Activated naive CD8-positive, alpha-beta T cell treated with anti-CD3 and anti-CD28 coated beads, Interleukin-2, amount 50 U/mL, for 16 hours (primary cell): Measurements from ENCODE around the gene PALB2.
A peak's percentile ranks its signal among the peaks of the same experiment; 100 is the strongest.

ENCODE experiments used
- DNase-seq: peaks from one replicate; pipeline ENCODE4 v3.0.0-alpha.2; 2020; ENCODE audit warnings: low read depth, low spot score

The PALB2 gene

GRCh38 chr16:23581764-23582163, 59.3 kb downstream of the PALB2 start:
- DNase-seq = no peak

- no peak for DNase-seq
These were observed 60.7 kb downstream of the PALB2 start for GRCh38 chr16:23580391-23580790.

GRCh38 chr16:23579371-23579770, 61.7 kb downstream of the PALB2 start:
- no peak for DNase-seq

- DNase-seq = no peak
These were observed 62.8 kb downstream of the PALB2 start for GRCh38 chr16:23578101-23578830.

GRCh38 chr16:23577493-23577892, 63.6 kb downstream of the PALB2 start:
- no peak for DNase-seq

- DNase-seq = no peak
These were observed 65.3 kb downstream of the PALB2 start for GRCh38 chr16:23575834-23576233.

GRCh38 chr16:23573817-23574216, 67.3 kb downstream of the PALB2 start:
- DNase-seq = no peak

GRCh38 chr16:23572394-23572793, 68.7 kb downstream of the PALB2 start:
- no peak for DNase-seq

- no peak for DNase-seq
These were observed 69.2 kb downstream of the PALB2 start for GRCh38 chr16:23571895-23572294.

- DNase-seq = no peak
These were observed 70.0 kb downstream of the PALB2 start for GRCh38 chr16:23570992-23571632.

- no peak for DNase-seq
These were observed 73.5 kb downstream of the PALB2 start for GRCh38 chr16:23567602-23568001.

GRCh38 chr16:23566724-23567123, 74.4 kb downstream of the PALB2 start:
- no peak for DNase-seq

- DNase-seq = no peak
These were observed 76.3 kb downstream of the PALB2 start for GRCh38 chr16:23564575-23565363.

- no peak for DNase-seq
These were observed 77.9 kb downstream of the PALB2 start for GRCh38 chr16:23563186-23563585.

- no peak for DNase-seq
These were observed 78.6 kb downstream of the PALB2 start for GRCh38 chr16:23562505-23562904.

- no peak for DNase-seq
These were observed 79.5 kb downstream of the PALB2 start for GRCh38 chr16:23561586-23561985.

GRCh38 chr16:23557779-23558702, 83.1 kb downstream of the PALB2 start:
- DNase-seq = no peak

GRCh38 chr16:23556881-23557778, 84.0 kb downstream of the PALB2 start, which contains the start of the genes EARS2 and UBFD1:
Gene EARS2, minus strand, starts transcription at chr16:23557350. Its CDS starts 7 bp downstream, at chr16:23557343.
Gene UBFD1, plus strand, starts transcription at chr16:23557727. Its CDS starts 16 bp downstream, at chr16:23557743.
- peak; percentile 99 for DNase-seq

- DNase-seq = no peak
These were observed 86.6 kb downstream of the PALB2 start for GRCh38 chr16:23554536-23554935.
